ENCODE results near the gene ANXA9. TPM values are rescaled to one million over a fixed set of nuclear protein-coding genes. Genes with fewer than 3 reads are reported as not detected.

The ANXA9 gene
- total and polyA plus RNA-seq, 2 experiments from 2014 or later: 1.4 to 2.2 TPM

DNA sequence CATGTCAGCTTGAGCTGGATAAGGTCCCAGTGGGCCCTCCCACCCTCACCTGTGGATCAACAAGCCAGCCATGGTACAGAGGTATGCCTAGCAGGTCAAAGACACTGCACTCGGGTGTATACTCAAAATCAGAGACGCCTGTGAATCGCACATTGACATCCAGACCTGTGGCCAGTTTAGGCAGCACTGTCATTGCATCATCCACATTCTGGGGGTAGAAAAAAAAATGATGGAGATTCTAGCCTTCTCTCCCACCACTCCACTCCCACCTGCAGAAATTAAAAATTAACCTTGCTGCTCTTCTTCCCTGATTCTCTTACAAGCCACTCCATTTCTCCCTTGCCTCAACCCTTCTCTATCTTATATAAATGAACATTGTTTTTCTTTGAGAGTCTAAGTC is 18.3 kb downstream of the ANXA9 start:
- Histone ChIP-seq H3K4me3 (no peak overlapping the region), H3K4me1 (ENCODE audit: insufficient read depth) (peaks cover 7% of the 10 kb centered on the region), H3F3A (replicated peaks; ENCODE audit: low read depth) (no peaks in the 10 kb centered on the region), H3K4me2 (no peak overlapping the region), H3K79me2 (replicated peaks; ENCODE audit: insufficient read depth) (no peaks in the 10 kb centered on the region), H3K36me3 (ENCODE audit: insufficient read depth) (no peaks in the 10 kb centered on the region), H3K27me3 (ENCODE audit: insufficient read depth) (no peaks in the 10 kb centered on the region), H2AFZ (no peak overlapping the region), H4K20me1 (replicated peaks; ENCODE audit: insufficient read depth) (no peaks in the 10 kb centered on the region), H3K27ac (ENCODE audit: low read depth) (0 out of 2 replicates have a peak overlapping the region, but pooled peaks have one; percentile 33), H3K9me2 (ENCODE audit: insufficient read depth) (no peaks in the 10 kb centered on the region)
- H3K36me3 Mint-ChIP-seq (ENCODE audit: low read depth): peaks cover 5% of the 10 kb centered on the region; the same call in 2 of the 3 replicates
- peaks cover 18% of the 10 kb centered on the region for H3K27me3 Mint-ChIP-seq (ENCODE audit: insufficient read depth, low read depth, poor library complexity)
- peaks cover 12% of the 10 kb centered on the region for H3K4me1 Mint-ChIP-seq
- DNase-seq (ENCODE audit: low spot score) (no peak), ATAC-seq (no peak)
- H3K9me3 Mint-ChIP-seq: no peaks in the 10 kb centered on the region
- TF ChIP-seq ETS1 (IDR thresholded peaks at IDR 0.05) (no peak), EZH2phosphoT487 (IDR thresholded peaks at IDR 0.05; ENCODE audit: unreplicated experiment) (no peak), EZH2 (IDR thresholded peaks at IDR 0.05; ENCODE audit: low read depth, unreplicated experiment) (no peak), JUNB (IDR thresholded peaks at IDR 0.05; ENCODE audit: unreplicated experiment) (no peak), ZNF114 (CRISPR knock-in tag; IDR thresholded peaks at IDR 0.05) (no peak), ZNF331 (CRISPR knock-in tag; IDR thresholded peaks at IDR 0.05; ENCODE audit: low read depth) (no peak), CTCF (conservative IDR thresholded peaks at IDR 0.05; ENCODE audit: low read depth in 2 of 2) (no peak), CREB1 (CRISPR knock-in tag; IDR thresholded peaks at IDR 0.05; ENCODE audit: low read depth) (no peak), STAT1 (IDR thresholded peaks at IDR 0.05; ENCODE audit: unreplicated experiment) (no peak), NANOG (IDR thresholded peaks at IDR 0.05; ENCODE audit: borderline replicate concordance) (no peak), POLR2AphosphoS5 (IDR thresholded peaks at IDR 0.05; ENCODE audit: low read depth) (no peak)
- TF ChIP-seq, protein P1, sequence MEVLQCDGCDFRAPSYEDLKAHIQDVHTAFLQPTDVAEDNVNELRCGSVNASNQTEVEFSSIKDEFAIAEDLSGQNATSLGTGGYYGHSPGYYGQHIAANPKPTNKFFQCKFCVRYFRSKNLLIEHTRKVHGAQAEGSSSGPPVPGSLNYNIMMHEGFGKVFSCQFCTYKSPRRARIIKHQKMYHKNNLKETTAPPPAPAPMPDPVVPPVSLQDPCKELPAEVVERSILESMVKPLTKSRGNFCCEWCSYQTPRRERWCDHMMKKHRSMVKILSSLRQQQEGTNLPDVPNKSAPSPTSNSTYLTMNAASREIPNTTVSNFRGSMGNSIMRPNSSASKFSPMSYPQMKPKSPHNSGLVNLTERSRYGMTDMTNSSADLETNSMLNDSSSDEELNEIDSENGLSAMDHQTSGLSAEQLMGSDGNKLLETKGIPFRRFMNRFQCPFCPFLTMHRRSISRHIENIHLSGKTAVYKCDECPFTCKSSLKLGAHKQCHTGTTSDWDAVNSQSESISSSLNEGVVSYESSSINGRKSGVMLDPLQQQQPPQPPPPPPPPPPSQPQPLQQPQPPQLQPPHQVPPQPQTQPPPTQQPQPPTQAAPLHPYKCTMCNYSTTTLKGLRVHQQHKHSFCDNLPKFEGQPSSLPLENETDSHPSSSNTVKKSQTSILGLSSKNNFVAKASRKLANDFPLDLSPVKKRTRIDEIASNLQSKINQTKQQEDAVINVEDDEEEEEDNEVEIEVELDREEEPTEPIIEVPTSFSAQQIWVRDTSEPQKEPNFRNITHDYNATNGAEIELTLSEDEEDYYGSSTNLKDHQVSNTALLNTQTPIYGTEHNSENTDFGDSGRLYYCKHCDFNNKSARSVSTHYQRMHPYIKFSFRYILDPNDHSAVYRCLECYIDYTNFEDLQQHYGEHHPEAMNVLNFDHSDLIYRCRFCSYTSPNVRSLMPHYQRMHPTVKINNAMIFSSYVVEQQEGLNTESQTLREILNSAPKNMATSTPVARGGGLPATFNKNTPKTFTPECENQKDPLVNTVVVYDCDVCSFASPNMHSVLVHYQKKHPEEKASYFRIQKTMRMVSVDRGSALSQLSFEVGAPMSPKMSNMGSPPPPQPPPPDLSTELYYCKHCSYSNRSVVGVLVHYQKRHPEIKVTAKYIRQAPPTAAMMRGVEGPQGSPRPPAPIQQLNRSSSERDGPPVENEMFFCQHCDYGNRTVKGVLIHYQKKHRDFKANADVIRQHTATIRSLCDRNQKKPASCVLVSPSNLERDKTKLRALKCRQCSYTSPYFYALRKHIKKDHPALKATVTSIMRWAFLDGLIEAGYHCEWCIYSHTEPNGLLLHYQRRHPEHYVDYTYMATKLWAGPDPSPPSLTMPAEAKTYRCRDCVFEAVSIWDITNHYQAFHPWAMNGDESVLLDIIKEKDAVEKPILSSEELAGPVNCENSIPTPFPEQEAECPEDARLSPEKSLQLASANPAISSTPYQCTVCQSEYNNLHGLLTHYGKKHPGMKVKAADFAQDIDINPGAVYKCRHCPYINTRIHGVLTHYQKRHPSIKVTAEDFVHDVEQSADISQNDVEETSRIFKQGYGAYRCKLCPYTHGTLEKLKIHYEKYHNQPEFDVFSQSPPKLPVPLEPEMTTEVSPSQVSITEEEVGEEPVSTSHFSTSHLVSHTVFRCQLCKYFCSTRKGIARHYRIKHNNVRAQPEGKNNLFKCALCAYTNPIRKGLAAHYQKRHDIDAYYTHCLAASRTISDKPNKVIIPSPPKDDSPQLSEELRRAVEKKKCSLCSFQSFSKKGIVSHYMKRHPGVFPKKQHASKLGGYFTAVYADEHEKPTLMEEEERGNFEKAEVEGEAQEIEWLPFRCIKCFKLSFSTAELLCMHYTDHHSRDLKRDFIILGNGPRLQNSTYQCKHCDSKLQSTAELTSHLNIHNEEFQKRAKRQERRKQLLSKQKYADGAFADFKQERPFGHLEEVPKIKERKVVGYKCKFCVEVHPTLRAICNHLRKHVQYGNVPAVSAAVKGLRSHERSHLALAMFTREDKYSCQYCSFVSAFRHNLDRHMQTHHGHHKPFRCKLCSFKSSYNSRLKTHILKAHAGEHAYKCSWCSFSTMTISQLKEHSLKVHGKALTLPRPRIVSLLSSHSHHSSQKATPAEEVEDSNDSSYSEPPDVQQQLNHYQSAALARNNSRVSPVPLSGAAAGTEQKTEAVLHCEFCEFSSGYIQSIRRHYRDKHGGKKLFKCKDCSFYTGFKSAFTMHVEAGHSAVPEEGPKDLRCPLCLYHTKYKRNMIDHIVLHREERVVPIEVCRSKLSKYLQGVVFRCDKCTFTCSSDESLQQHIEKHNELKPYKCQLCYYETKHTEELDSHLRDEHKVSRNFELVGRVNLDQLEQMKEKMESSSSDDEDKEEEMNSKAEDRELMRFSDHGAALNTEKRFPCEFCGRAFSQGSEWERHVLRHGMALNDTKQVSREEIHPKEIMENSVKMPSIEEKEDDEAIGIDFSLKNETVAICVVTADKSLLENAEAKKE (CRISPR knock-in tag; IDR thresholded peaks at IDR 0.05): no peak
- TF ChIP-seq, protein P2, sequence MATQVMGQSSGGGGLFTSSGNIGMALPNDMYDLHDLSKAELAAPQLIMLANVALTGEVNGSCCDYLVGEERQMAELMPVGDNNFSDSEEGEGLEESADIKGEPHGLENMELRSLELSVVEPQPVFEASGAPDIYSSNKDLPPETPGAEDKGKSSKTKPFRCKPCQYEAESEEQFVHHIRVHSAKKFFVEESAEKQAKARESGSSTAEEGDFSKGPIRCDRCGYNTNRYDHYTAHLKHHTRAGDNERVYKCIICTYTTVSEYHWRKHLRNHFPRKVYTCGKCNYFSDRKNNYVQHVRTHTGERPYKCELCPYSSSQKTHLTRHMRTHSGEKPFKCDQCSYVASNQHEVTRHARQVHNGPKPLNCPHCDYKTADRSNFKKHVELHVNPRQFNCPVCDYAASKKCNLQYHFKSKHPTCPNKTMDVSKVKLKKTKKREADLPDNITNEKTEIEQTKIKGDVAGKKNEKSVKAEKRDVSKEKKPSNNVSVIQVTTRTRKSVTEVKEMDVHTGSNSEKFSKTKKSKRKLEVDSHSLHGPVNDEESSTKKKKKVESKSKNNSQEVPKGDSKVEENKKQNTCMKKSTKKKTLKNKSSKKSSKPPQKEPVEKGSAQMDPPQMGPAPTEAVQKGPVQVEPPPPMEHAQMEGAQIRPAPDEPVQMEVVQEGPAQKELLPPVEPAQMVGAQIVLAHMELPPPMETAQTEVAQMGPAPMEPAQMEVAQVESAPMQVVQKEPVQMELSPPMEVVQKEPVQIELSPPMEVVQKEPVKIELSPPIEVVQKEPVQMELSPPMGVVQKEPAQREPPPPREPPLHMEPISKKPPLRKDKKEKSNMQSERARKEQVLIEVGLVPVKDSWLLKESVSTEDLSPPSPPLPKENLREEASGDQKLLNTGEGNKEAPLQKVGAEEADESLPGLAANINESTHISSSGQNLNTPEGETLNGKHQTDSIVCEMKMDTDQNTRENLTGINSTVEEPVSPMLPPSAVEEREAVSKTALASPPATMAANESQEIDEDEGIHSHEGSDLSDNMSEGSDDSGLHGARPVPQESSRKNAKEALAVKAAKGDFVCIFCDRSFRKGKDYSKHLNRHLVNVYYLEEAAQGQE (IDR thresholded peaks at IDR 0.05; ENCODE audit: unreplicated experiment): no peak
- H3K27ac Mint-ChIP-seq: peak overlapping the region; percentile 9
- no peak overlapping the region for H3K4me3 Mint-ChIP-seq
